ENCODE data around the gene STARD7. TPM values are rescaled to one million over a fixed set of nuclear protein-coding genes. Genes with fewer than 3 reads are reported as not detected.

The STARD7 gene
- total RNA-seq, 4 donors from 2014 or later: 78.4 to 120 (median 112) TPM

- DNase-seq: no peak
- Histone ChIP-seq H3K4me3 (no peak overlapping the region), H3K27ac (no peak overlapping the region), H3K9me3 (no peaks in the 10 kb centered on the region), H3K27me3 (no peaks in the 10 kb centered on the region), H3K4me1 (peaks cover 0 to 13% (median 0%) of the 10 kb centered on the region in 4 donors), H3K36me3 (peaks cover 0 to 17% (median 0%) of the 10 kb centered on the region in 3 donors)
- no peak for TF ChIP-seq POLR2A (IDR thresholded peaks at IDR 0.05)
- no peak for TF ChIP-seq CTCF (IDR thresholded peaks at IDR 0.05)
Measured at GRCh38 chr2:96247896-96248295, 39.3 kb upstream of the STARD7 start.

DNA sequence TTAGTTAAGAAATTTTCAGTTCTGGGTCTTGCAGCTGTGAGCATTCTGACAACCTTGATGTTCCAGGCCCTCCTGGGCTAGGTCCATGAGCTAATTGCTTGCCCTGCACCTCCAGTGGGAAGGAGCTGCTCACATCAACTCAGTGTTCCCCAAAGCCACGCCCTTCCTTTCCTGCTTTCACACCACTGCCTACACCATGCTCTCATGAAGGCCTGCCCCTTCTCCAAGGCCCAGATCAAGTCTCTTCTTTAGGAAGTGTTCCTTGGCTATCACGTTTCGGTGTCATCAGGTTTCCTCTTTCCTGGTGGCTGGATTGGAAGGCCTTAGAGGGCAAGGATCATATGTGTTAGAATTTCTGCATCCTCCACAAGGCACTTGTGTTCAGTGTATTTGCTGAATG, 38.4 kb upstream of the STARD7 start:
- H3K4me3 ChIP-seq: no peak overlapping the region

DNA sequence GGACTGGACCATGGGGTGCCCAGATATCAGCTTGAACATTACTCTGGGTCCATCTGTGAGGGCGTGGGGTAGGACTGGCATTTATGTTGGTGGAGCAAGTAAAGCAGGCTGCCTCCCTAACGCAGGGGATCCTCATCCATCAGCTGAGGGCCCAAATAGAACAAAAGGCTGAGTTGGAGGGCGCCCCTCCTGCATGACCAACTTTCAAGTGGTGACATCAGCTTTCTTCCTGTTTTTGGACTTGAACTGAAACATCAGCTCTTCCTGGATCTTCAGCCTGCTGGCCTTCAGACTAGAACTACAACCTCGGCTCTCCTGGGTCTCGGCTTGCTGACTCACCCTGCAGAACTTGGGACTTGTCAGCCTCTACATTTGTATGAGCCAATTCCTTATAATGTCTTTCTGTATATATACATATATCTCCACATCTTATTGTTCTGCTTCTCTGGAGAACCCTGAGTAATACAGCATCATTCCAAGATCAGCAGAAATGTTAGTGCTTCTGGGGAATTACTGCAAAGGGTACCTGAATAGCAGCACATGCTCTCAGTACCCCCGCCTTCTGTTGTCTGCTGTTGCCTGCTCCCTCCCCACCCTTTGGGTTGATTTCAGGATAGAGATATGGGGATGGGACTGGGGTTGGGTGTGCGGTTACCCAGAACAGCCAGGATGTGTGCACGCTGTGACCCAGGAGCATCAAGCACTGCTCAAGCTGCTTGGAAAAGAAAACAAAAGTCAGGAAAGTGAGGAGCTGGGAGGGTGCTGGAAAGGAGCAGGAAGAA, 37.2 kb upstream of the STARD7 start:
- no peak for TF ChIP-seq POLR2A (IDR thresholded peaks at IDR 0.05)
- no peaks in the 10 kb centered on the region for H3K36me3 ChIP-seq
- peak in 1 of 3 donors; percentile 58 for DNase-seq
- H3K4me1 ChIP-seq: peaks cover 0 to 8% (median 3%) of the 10 kb centered on the region in 4 donors
- no peaks in the 10 kb centered on the region for H3K9me3 ChIP-seq
- H3K4me3 ChIP-seq: no peak overlapping the region
- H3K27me3 ChIP-seq: no peaks in the 10 kb centered on the region
- peak overlapping the region in 1 of 4 donors; percentile 23 for H3K27ac ChIP-seq

More for the DNA sequence above, 38.4 kb upstream of the STARD7 start:
- Histone ChIP-seq H3K36me3 (peaks cover 0 to 8% (median 0%) of the 10 kb centered on the region in 3 donors), H3K27me3 (no peaks in the 10 kb centered on the region), H3K4me1 (peaks cover 0 to 7% (median 0%) of the 10 kb centered on the region in 4 donors), H3K9me3 (no peaks in the 10 kb centered on the region), H3K27ac (no peak overlapping the region)
- TF ChIP-seq CTCF (IDR thresholded peaks at IDR 0.05) (no peak), POLR2A (IDR thresholded peaks at IDR 0.05) (no peak)
- DNase-seq: no peak

DNA sequence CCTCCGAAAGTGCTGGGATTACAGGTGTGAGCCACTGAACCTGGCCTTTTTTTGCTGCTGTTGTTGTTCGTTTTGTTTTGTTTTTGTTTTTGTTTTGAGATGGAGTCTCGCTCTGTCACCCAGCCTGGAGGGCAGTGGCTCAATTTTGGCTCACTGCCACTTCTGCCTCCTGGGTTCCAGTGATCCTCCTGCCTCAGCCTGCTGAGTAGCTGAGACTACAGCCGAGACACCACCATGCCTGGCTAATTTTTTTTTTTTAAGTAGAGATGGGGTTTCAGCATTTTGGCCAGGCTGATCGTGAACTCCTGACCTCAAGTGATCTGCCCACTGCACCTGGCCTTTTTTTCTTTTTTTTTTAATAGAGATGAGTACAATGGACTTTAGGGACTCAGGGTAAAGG, 35.2 kb upstream of the STARD7 start:
- TF ChIP-seq CTCF (IDR thresholded peaks at IDR 0.05) (no peak), POLR2A (IDR thresholded peaks at IDR 0.05) (no peak)
- Histone ChIP-seq H3K4me3 (no peak overlapping the region), H3K36me3 (no peaks in the 10 kb centered on the region), H3K9me3 (no peaks in the 10 kb centered on the region), H3K27ac (no peak overlapping the region), H3K27me3 (no peaks in the 10 kb centered on the region), H3K4me1 (peaks cover 0 to 8% (median 3%) of the 10 kb centered on the region in 4 donors)
- no peak for DNase-seq

DNA sequence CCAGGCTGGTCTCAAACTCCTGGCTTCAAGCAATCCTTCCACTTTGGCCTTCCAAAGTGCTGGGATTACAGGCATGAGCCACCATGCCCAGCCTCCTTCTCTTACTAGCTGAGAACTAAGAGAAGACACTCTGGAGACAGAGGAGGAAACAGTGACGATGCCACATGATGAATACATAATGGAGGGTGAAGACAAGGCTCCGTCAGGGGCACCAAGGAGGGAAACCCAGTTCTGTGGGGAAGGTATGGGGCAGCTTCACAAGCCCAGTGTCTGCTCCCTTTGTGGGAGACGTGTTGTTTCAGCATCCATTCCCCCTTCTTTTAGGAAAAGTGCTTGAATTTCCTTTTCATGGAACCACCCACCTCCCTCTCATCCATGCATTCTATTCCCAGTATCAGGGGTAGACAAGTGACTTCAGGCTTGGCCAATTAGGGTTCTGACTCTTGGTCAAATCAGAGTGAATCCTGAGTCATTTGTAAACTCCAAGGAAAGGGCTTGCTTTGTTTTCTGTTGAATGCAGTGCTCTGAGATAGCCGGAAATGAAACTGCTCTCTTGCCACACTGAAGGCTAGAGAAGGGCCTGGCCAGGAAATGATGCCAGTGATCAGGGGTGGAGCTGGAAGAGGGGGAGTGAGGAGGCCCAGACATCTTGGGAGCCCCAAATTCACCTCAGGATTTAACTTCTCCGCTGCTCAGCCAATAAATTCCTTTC, 33.4 kb upstream of the STARD7 start:
- no peak overlapping the region for H3K4me3 ChIP-seq
- peak overlapping the region; percentile 59 to 82 (median 72) for H3K27ac ChIP-seq
- peaks cover 0 to 8% (median 3%) of the 10 kb centered on the region in 4 donors for H3K4me1 ChIP-seq
- no peaks in the 10 kb centered on the region for H3K9me3 ChIP-seq
- no peaks in the 10 kb centered on the region for H3K27me3 ChIP-seq
- TF ChIP-seq POLR2A (IDR thresholded peaks at IDR 0.05): no peak
- no peak for TF ChIP-seq CTCF (IDR thresholded peaks at IDR 0.05)
- no peaks in the 10 kb centered on the region for H3K36me3 ChIP-seq
- DNase-seq: peak in 2 of 3 donors; percentile 77 to 79

DNA sequence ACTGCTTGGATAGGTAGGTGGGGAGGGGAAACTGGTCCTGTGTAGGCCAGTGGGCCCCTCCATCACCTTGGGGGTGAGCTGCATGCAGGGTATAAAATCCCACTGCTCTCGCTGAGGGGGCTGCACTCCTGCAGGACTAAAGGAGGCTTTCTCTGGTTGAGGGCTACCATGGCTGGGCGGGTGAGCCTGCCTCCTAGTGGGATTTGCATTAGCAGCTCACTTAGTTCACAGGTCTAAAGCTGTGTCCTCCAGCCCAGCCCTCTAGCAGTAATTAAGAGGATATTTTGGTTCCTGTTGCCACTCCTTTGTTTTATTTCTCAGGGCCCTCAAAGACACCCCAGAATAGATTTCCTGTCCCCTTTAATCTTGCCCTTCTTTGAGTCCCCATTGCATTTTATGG, 32.6 kb upstream of the STARD7 start:
- Histone ChIP-seq H3K4me1 (peaks cover 0 to 8% (median 3%) of the 10 kb centered on the region in 4 donors), H3K4me3 (no peak overlapping the region), H3K36me3 (no peaks in the 10 kb centered on the region), H3K27ac (peak overlapping the region; percentile 35 to 82 (median 70)), H3K9me3 (no peaks in the 10 kb centered on the region), H3K27me3 (no peaks in the 10 kb centered on the region)
- no peak for TF ChIP-seq POLR2A (IDR thresholded peaks at IDR 0.05)
- no peak for TF ChIP-seq CTCF (IDR thresholded peaks at IDR 0.05)
- DNase-seq: no peak

All from Peyer's patch (tissue), 4 donors.